Mononuclear cell (primary cell): Measurements from ENCODE around the gene NIN. TPM values are rescaled to one million over a fixed set of nuclear protein-coding genes. Genes with fewer than 3 reads are reported as not detected.

ENCODE experiments used
- H3K27me3 ChIP-seq: 2 replicates; pipeline ENCODE4 v1.6.0; 2011; ENCODE audit warnings: low read length, control low read depth; ENCODE audit not compliant: insufficient read depth
- H3K4me1 ChIP-seq: 2 replicates; pipeline ENCODE4 v1.5.1; 2011; ENCODE audit warnings: mild to moderate bottlenecking, low read length, control low read depth; ENCODE audit not compliant: insufficient read depth
- H3K4me3 ChIP-seq: 2 replicates; pipeline ENCODE4 v1.5.1; 2011; ENCODE audit warnings: mild to moderate bottlenecking, low read length, moderate library complexity
- H3K9me3 ChIP-seq: 2 replicates; pipeline ENCODE4 v1.5.1; 2011; ENCODE audit warnings: low read depth, mild to moderate bottlenecking, control low read depth, low read length
- total RNA-seq: library from RNA; depleted of rRNA; stranded (reverse); fragments of >200 nt; gene quantifications from one replicate; pipeline ENCODE4 v1.2.3, GENCODE V29; 2012

The NIN gene
- total RNA-seq, 1 donor, result 119 TPM

DNA sequence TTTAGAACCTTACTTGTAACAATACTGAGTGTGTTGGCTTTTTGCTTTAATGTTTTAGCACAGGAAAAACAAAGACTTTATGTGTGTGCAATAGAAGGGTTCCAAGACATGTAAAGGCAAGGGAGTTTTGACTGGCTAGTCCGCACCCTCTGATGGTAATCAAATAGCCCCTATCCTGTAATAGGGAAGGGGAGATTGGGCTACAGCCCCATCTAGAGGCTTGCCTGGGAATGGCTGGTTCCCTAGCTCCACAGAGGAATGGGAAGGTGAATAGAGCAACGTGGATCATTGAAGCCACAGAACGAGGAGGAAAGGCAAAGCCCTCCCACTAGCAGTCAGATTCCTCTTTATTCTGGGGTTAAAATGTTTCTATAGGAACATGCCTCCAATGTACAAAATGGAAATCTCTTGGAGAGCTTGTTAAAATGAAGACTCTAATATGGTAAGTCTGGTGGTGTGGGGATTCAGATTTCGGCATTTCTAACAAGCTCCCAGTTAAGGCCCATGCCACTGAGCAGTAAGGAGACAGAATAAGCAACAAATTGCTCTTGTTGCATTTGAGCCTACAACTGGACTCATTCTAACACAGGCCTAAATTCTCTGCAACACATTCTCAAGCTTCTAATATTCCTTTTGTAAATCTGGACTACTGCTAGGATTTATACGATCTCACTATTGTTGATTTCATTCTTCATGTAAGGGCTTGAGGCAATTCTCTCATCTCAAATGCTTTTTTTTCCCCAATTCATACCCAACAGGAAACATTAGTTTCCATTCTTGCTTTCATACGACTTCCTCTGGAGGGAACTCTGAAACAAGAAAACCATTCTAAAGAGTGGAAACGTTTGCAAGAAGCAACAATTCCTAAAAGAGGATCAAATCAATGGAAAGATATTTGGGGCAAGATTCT is 57.1 kb downstream of the NIN start:
- Histone ChIP-seq H3K4me3 (no peak overlapping the region), H3K27me3 (no peaks in the 10 kb centered on the region), H3K9me3 (no peaks in the 10 kb centered on the region), H3K4me1 (peaks cover 8% of the 10 kb centered on the region)

DNA sequence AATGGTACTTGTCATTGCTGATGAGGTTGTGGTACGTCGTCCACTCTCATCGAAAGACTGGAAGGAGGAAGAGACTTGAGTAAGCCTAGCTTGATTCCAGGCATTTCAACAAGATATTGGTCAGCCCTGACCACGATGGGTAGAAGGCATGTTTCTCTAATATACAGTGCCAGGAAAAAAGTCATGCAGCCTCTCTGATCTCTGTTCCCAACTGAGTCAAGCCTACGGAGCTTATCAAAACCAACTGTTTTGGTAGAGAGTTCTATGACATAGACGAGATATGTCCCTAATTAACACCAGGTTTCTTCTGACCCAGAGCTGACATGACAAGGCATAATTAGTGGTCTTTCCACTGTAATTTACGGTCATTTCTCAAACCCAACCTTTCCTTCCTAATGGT is 58.5 kb downstream of the NIN start:
- H3K4me3 ChIP-seq, result no peak overlapping the region
- H3K9me3 ChIP-seq, result no peaks in the 10 kb centered on the region
- no peaks in the 10 kb centered on the region for H3K4me1 ChIP-seq
- no peaks in the 10 kb centered on the region for H3K27me3 ChIP-seq

DNA sequence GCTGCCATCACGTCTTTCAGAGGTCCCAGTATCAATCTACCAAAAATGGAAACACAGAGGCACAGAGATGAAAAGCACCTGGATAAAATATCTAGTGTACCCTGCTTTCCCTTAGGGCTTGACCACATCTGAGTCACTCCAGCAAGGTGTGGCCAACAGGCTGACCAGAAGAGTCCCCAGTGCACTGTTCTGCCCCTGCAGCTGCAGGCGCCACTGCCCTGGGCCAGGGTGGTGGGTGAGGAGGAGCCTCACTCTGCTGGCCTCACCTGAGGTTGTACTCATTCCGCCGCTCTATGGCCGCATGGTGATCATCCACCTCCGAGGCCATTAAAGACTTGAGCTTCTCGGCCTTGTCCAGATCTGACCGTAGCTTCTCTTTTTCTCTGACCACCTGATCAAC is 60.4 kb downstream of the NIN start:
- Histone ChIP-seq H3K27me3 (no peaks in the 10 kb centered on the region), H3K4me1 (no peaks in the 10 kb centered on the region), H3K9me3 (no peaks in the 10 kb centered on the region), H3K4me3 (no peak overlapping the region)

DNA sequence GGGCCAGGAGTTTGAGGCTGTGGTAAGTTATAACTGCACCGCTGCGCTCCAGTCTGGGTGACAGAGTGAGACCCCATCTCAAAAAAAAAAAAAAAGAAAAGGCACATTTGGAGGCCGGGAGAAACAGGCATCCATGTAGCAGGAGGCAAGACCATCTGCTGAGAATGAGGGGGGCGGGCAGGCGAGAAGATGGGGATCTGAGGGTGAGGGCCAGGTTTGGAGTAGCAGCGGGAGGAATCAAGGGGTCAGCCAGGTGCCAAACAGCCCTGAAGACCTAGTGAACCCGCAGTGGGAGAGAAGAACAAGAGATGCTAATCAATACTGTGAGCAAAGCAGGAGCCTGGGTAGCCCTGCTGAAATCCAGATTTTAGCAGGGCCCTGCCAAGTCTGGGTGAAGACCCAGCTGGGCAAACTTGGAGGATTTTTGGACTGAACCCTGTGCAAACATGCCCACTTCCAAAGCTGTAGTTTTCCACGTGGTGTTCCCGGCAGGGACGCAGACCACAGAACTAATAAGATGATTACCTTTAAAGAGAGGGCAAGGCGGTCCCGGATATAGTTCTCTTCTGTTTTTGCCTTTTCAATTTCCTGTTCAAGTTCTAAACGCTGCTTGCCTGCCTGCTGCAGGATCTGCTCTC is 61.0 kb downstream of the NIN start:
- Histone ChIP-seq H3K27me3 (no peaks in the 10 kb centered on the region), H3K9me3 (no peaks in the 10 kb centered on the region), H3K4me3 (no peak overlapping the region), H3K4me1 (no peaks in the 10 kb centered on the region)

DNA sequence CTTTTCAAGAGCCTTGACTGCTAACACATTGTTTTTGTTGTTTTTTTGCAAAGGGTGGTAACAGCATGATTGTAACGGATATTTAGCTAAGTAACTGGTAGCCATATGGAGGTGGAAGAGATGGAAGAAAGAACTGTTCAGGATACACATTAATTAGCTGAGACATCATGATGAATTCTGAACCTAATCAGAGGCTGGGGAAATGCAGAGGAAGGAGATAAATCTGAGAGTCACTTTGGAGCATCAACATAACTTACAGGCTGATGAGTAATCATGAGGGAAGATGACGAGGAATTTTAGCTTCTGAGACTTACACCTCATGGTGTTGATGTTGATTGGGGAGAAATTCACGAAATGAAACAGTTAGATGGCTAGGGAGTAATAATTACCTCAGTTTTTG is 62.3 kb downstream of the NIN start:
- Histone ChIP-seq H3K9me3 (no peaks in the 10 kb centered on the region), H3K4me1 (no peaks in the 10 kb centered on the region), H3K27me3 (no peaks in the 10 kb centered on the region), H3K4me3 (no peak overlapping the region)

DNA sequence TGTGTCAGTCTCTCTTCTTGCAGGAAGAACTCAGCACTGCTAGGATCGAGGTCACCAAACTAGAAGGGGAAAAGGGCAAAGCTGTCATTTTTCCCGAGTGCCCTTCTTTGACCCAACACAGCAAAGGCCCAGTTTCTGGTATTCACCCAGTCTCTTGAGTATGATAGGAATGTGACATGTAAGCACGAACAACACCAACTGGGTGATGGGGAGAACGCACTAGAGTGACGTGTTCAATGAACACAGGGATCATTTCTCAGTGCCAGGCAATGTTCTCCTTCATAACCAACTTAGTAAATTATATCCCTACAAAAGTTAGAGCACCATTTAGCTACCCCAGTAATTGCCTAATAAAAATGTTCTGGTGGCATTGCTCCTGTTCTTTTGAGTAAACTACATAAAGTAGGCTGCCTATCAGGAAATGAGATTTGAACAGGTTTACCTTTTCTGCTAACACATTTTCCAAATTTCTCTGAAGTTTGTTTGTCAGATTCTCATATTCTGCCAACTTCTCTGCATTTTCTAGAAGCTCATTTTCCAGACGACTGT is 64.5 kb downstream of the NIN start:
- Histone ChIP-seq H3K4me1 (no peaks in the 10 kb centered on the region), H3K27me3 (no peaks in the 10 kb centered on the region), H3K9me3 (no peaks in the 10 kb centered on the region), H3K4me3 (no peak overlapping the region)

DNA sequence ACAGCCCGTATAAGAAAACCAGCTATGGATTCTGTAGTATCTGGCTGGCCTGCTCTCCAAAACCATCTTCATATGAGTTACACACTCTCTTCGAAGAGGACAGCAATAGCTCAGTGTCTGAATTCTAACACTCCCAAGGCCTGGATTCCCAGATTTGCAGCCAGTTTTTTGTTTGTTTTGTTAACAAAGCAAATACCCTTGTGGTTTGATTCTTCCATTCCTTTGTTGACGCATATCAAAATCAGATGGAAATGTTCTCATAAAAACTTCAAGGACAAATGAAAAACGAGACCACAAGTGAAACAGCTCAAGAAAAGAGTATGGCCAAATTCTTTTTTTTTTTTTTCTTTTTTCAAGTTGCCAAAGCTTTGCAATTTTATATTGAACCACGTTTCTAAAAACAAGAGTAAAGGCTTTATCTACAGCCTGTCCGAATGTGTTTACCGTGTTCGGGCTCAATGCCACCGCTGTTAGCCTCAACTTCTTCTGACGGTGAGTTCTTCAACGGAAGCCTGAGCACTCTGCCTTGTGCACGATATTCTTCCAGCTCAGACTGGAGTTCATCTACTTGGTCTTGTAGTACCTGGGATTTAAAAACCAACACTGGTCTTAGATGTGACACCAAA is 67.5 kb downstream of the NIN start:
- no peaks in the 10 kb centered on the region for H3K9me3 ChIP-seq
- no peak overlapping the region for H3K4me3 ChIP-seq
- H3K27me3 ChIP-seq, result no peaks in the 10 kb centered on the region
- no peaks in the 10 kb centered on the region for H3K4me1 ChIP-seq

DNA sequence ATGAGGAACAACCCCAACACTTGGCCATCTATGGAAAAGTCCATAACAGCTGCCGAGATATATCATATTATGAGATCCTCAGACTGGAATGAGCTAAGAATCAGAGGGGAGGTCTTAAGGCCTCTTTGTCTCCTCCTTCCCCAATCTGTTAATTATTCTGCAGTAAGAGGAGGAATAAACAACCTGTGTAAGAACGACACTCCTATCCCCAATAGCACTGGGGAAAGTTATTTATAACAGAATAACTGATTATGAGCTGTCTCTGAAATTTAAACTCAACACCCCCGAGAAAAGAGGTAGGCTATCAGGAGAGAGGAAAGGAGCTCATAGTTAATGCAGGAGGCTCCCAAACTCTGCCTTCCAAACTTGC is 68.0 kb downstream of the NIN start:
- no peak overlapping the region for H3K4me3 ChIP-seq
- H3K27me3 ChIP-seq, result no peaks in the 10 kb centered on the region

DNA sequence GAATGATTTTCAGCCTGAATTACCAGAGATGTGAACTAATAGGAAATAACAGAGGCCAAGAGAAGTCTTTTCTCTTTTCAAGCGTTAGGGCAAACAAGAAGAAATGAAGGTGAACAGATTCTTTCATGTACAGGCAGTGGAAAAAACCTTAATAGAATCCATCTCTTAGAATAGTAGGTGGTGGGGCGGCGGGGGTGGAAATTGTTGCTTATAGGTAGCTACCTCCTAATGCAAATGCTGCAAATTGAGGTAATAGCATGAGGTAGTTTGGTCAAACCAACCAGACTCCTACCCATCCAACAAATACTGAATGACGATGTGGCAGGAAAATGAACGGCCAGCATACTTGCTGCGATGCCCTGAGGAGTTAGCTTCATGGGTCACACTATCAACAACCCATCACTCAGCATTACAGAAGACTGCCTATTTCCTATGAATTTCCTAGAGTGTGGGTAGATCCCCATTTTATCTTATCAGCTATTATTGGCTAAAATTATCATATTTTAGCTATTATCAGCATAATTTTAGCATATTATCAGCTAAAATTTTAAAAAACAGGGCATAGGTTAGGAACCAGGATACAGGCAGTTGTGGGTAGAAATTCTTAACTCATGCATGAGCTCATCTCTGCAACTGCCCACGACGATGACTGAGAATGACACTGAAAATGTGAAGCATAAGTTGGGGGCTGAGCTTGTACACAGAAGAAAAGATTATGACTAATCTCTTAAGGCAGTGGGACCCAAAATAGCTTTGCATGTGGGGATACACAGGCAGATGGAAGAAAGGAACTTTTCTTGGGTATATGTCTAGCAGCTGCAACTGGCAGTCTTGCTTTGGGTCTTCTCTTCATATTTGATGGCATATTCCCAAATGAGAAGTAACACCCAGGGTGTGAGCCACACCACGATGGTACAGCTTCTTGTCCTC is 68.7 kb downstream of the NIN start:
- no peaks in the 10 kb centered on the region for H3K4me1 ChIP-seq
- no peaks in the 10 kb centered on the region for H3K27me3 ChIP-seq
- no peak overlapping the region for H3K4me3 ChIP-seq
- no peaks in the 10 kb centered on the region for H3K9me3 ChIP-seq

More for the DNA sequence above, 68.0 kb downstream of the NIN start:
- H3K4me1 ChIP-seq, result no peaks in the 10 kb centered on the region
- H3K9me3 ChIP-seq, result no peaks in the 10 kb centered on the region

DNA sequence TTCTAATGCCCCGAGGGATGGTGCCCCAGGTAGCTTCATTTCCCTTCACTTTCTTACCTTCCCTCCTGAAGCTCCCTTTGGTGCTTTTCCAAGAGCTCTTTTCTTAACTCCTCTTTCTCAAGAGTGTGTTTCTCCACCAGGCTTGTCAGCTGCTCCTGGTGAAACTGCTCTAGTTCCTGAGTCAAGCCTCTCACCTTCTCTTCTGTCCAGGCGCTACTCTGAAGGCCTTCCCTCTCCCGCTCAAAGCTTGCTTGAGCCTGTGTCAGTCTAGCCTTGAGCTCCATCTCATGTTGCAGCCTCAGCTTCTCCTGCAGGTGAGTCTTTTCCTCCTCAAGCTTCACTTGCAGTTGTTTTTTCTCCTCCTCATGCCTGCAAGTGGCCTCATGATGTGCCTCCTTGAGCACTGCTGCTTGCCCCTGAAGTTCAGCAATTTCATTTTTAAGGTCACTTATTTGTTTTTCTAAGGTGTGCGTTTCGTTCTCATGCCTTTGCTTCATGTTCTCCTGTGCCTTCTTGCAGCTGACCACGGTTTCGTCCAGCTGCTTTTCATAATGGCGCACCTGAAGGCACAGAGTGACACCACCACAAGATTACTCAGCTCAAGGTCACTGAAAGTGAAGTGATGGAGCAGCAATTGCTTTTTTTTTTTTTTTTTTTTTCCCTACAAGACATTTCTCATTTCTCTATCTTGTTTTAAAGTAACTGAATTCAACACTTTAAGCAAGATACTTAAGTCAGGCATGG is 71.0 kb downstream of the NIN start:
- H3K9me3 ChIP-seq, result no peaks in the 10 kb centered on the region
- H3K27me3 ChIP-seq, result no peaks in the 10 kb centered on the region
- peaks cover 6% of the 10 kb centered on the region for H3K4me1 ChIP-seq
- H3K4me3 ChIP-seq, result no peak overlapping the region

DNA sequence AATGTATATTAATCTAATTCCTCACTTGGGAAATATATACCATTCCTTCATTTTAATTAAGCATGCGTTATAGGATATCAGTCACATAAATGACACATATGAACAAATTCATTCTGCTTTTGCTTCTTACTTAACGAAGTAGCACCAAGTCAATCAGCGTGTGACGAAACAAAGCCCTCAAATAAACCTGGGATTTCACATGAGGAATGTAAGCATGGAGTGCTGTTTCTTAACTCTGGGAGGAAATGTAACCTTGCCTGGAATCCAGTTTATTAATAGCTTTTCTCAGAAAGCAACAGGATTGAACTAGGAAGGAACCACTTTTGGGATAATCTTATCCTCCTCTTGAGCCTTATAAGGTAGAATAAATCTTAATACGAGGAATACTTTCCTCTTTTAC is 72.0 kb downstream of the NIN start:
- Histone ChIP-seq H3K4me3 (no peak overlapping the region), H3K27me3 (no peaks in the 10 kb centered on the region), H3K9me3 (no peaks in the 10 kb centered on the region), H3K4me1 (peaks cover 6% of the 10 kb centered on the region)

DNA sequence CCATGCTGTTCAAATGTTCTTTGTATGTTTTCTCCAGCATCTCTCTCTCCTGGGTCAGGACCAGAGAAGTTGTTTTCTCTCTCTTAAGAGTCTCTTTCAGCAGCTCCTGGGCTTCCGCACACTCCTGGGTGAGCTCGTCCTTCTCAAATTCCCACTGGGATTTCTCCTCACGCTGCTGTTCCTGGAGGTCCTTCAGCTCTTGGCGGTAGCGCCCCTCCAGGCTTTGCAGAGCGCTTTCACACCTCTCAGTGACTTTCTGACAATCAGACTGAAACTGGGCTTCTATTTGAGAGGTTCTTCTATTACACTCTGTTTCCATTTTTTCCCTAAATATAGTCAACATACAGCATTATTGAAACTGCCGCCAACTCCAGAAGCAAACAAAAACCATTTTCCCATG is 72.7 kb downstream of the NIN start:
- no peaks in the 10 kb centered on the region for H3K9me3 ChIP-seq
- H3K4me3 ChIP-seq, result no peak overlapping the region
- H3K27me3 ChIP-seq, result no peaks in the 10 kb centered on the region
- H3K4me1 ChIP-seq, result peaks cover 6% of the 10 kb centered on the region

DNA sequence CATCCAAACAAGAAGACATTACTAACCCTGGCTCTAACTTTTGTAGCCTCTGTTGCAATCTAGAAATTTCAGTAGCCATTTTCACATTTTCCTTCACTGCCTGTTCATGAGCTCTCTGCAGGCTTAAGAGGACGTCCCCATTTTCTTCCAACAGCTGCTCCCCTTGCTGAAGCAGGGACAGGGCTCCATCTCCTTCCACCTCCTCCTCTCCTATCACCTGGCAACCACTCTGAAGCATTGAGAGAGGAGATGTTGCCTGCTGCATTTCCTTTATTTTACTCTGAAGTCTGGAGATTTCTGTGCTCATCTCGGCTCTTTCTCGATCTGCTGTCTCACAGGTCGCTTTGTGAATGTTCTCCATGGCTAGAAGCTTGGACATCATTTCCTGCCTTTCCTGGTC is 73.3 kb downstream of the NIN start:
- Histone ChIP-seq H3K27me3 (no peaks in the 10 kb centered on the region), H3K9me3 (no peaks in the 10 kb centered on the region), H3K4me1 (peaks cover 6% of the 10 kb centered on the region), H3K4me3 (no peak overlapping the region)

DNA sequence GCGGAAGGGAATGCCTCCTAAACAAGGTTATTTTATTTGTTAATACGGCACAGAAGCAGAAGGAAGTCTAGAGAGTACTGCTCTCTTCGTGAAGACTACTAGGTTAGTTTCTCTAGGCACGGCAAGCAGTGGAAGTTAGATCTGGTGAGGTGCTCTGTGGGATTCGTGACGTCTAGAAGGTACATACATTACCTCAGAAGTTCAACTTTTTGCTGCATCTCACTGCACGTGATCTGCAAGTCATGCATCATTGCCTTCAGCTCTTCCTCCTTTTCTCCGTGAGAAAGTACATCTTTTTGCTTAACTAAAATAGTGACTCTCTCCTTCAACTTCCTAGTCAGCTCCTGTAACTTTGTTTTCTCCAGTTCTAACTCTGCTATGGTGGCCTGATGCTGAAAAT is 74.7 kb downstream of the NIN start:
- Histone ChIP-seq H3K4me3 (no peak overlapping the region), H3K9me3 (no peaks in the 10 kb centered on the region), H3K27me3 (no peaks in the 10 kb centered on the region), H3K4me1 (peaks cover 6% of the 10 kb centered on the region)
